GM18505 (cell line): Measurements from ENCODE around the gene CYS1.

Source experiments
- ATAC-seq: cut with Tn5 transposase; IDR thresholded peaks from one replicate; pipeline ENCODE4 v1.9.1; 2021; ENCODE audit not compliant: unreplicated experiment
- POLR2A ChIP-seq: IDR thresholded peaks from 4 replicates; pipeline ENCODE4 v1.6.1; 2011; ENCODE audit warnings: borderline replicate concordance; ENCODE audit not compliant: insufficient read depth, insufficient read length; ENCODE audit errors: extremely low read depth

CYS1 gene

GRCh38 chr2:10009811-10010781, 70.1 kb downstream of the CYS1 start:
- TF ChIP-seq POLR2A, result no peak
- ATAC-seq, result no peak

- no peak for ATAC-seq
- no peak for TF ChIP-seq POLR2A
Observed at GRCh38 chr2:10009271-10009810, 70.9 kb downstream of the CYS1 start.

- TF ChIP-seq POLR2A, result no peak
- no peak for ATAC-seq
Observed at GRCh38 chr2:10008809-10009176, 71.4 kb downstream of the CYS1 start.

- no peak for ATAC-seq
- TF ChIP-seq POLR2A, result no peak
Observed at GRCh38 chr2:10007921-10008808, 72.0 kb downstream of the CYS1 start.

- no peak for TF ChIP-seq POLR2A
- ATAC-seq, result no peak
Observed at GRCh38 chr2:10007435-10007834, 72.8 kb downstream of the CYS1 start.
